K562 (cell line): ENCODE measurements around the gene AMBRA1. TPM values are rescaled to one million over a fixed set of nuclear protein-coding genes. Genes with fewer than 3 reads are reported as not detected.

ENCODE experiments used
- ATAC-seq: fragments of 200-7000 bp; cut with Tn5 transposase; 3 replicates; pipeline ENCODE4 v1.9.1; 2020; ENCODE audit warnings: moderate library complexity
- BruUV-seq: library from RNA; stranded (reverse); fragments of 400-500 nt; replicated peaks from 2 replicates; lab custom pipeline; 2021; lab: Mats Ljungman, UMichigan
- CTCF ChIA-PET: fragments of 300-600 bp; formaldehyde crosslinking; extraction: SDS; loops from one replicate; lab custom pipeline; 2021; ENCODE audit warnings: low intra/inter-chr PET ratio; lab: Yijun Ruan, JAX
- POLR2A ChIA-PET: fragments of 300-600, 350-650 bp; sonication (Branson Sonifier 250); formaldehyde crosslinking; extraction: SDS; loops from one replicate; lab custom pipeline; 2021; ENCODE audit warnings: antibody characterized with exemption, inconsistent platforms; lab: Yijun Ruan, JAX
- DNase-seq, 4 experiments: peaks; one replicate each; pipeline versions ENCODE4 v3.0.0 to v3.0.0-alpha.2; 2011 to 2018; ENCODE audit warnings: low spot score in 3 of 4, mixed read lengths in 3 of 4; ENCODE audit errors: extremely low read depth in 1 of 4
- FAIRE-seq: peaks from 2 replicates; lab custom pipeline; 2011; peaks lifted over from hg19 to GRCh38; lab: Jason Lieb, UNC
- H2AFZ ChIP-seq: 2 replicates; pipeline ENCODE4 v1.6.0; 2011; ENCODE audit warnings: low read depth, low read length, control low read depth, inconsistent platforms
- H3K27ac ChIP-seq: fragments of 200-600 bp; 3 replicates; pipeline ENCODE4 v1.8.0; 2011; ENCODE audit warnings: low read depth, mild to moderate bottlenecking, control low read depth, inconsistent platforms, low read length, moderate library complexity, mixed read lengths; ENCODE audit errors: extremely low read depth
- H3K27me3 ChIP-seq, 2 experiments: fragments of 300-600 bp in 1 of 2; 2 replicates in 1 of 2; 3 replicates in 1 of 2; pipeline versions ENCODE4 v1.6.0 to v1.8.0; 2011; ENCODE audit warnings: inconsistent platforms in 2 of 2, low read length in 2 of 2, mild to moderate bottlenecking in 1 of 2, mixed read lengths in 1 of 2, moderate library complexity in 1 of 2; ENCODE audit not compliant: control insufficient read depth in 2 of 2, insufficient read depth in 2 of 2
- H3K36me3 ChIP-seq: fragments of 300-600 bp; 3 replicates; pipeline ENCODE4 v1.8.0; 2011; ENCODE audit warnings: mild to moderate bottlenecking, low read length, inconsistent platforms; ENCODE audit not compliant: control insufficient read depth, insufficient read depth
- H3K4me1 ChIP-seq, 2 experiments: fragments of 200-600 bp in 1 of 2; replicated peaks in 1 of 2; 2 replicates in 1 of 2; 3 replicates in 1 of 2; pipeline versions ENCODE4 v1.5.1 to v1.8.0; 2011; ENCODE audit warnings: inconsistent platforms in 2 of 2, low read length in 2 of 2, mild to moderate bottlenecking in 1 of 2, mixed read lengths in 1 of 2, moderate library complexity in 1 of 2; ENCODE audit not compliant: control insufficient read depth in 2 of 2, insufficient read depth in 2 of 2
- H3K4me2 ChIP-seq: 2 replicates; pipeline ENCODE4 v1.6.1; 2011; ENCODE audit warnings: low read length, control low read depth, inconsistent platforms, mixed read lengths; ENCODE audit not compliant: insufficient read depth
- H3K4me3 ChIP-seq: fragments of 200-600 bp; sonication (generic), shearing (Covaris generic); 2 replicates; pipeline ENCODE4 v1.5.1; 2016; ENCODE audit warnings: control low read depth, inconsistent platforms
- H3K79me2 ChIP-seq: fragments of 200-600 bp; 3 replicates; pipeline ENCODE4 v1.8.0; 2011; ENCODE audit warnings: low read length, inconsistent platforms; ENCODE audit not compliant: control insufficient read depth, insufficient read depth
- H3K9ac ChIP-seq, 2 experiments: 2 replicates each; pipeline versions ENCODE4 v1.6.0 to v1.6.1; 2011; ENCODE audit warnings: low read depth in 2 of 2, low read length in 2 of 2, control low read depth in 1 of 2, inconsistent platforms in 1 of 2, mild to moderate bottlenecking in 1 of 2, mixed read lengths in 1 of 2; ENCODE audit not compliant: insufficient read depth in 1 of 2
- H3K9me1 ChIP-seq: one replicate; pipeline ENCODE4 v1.6.0; 2011; ENCODE audit warnings: inconsistent platforms, mild to moderate bottlenecking, low read length, moderate library complexity; ENCODE audit not compliant: control insufficient read depth, insufficient read depth
- H3K9me3 ChIP-seq: replicated peaks from 2 replicates; pipeline ENCODE4 v1.5.1; 2011; ENCODE audit warnings: low read depth, low read length, inconsistent platforms; ENCODE audit not compliant: control insufficient read depth, insufficient read depth
- H4K20me1 ChIP-seq: replicated peaks from 2 replicates; pipeline ENCODE4 v1.6.1; 2011; ENCODE audit warnings: low read length, inconsistent platforms, mixed read lengths; ENCODE audit not compliant: control insufficient read depth, insufficient read depth
- BRF2 ChIP-seq: IDR thresholded peaks from 3 replicates; pipeline ENCODE4 v1.6.1; 2011; ENCODE audit warnings: borderline replicate concordance, mild to moderate bottlenecking; ENCODE audit not compliant: insufficient read length, insufficient read depth
- CBFA2T2 ChIP-seq: fragments of 450-650 bp; conservative IDR thresholded peaks from 2 replicates; pipeline ENCODE4 v1.6.1; 2017; ENCODE audit warnings: mild to moderate bottlenecking
- CREBBP ChIP-seq: IDR thresholded peaks from one replicate; pipeline ENCODE4 v1.6.1; 2012; ENCODE audit warnings: low read depth, mild to moderate bottlenecking, control low read depth, inconsistent platforms, low read length
- CREM ChIP-seq: IDR thresholded peaks from 2 replicates; pipeline ENCODE4 v1.6.1; 2014; ENCODE audit warnings: antibody characterized with exemption, low read depth
- EHMT2 ChIP-seq: fragments of 450-650 bp; IDR thresholded peaks from 2 replicates; pipeline ENCODE4 v1.6.1; 2018; ENCODE audit warnings: antibody characterized with exemption
- EP300 ChIP-seq: IDR thresholded peaks from 2 replicates; pipeline ENCODE4 v1.6.1; 2012; ENCODE audit warnings: low read length, improper control_type of control experiment
- FOXK1 ChIP-seq: sonication (generic); formaldehyde crosslinking; IDR thresholded peaks from 2 replicates; pipeline ENCODE4 v1.8.0; 2022; ENCODE audit warnings: missing genetic modification reagents, mild to moderate bottlenecking, borderline replicate concordance
- FOXO4 ChIP-seq: fragments of 450-650 bp; formaldehyde crosslinking; IDR thresholded peaks from 2 replicates; pipeline ENCODE4 v1.4.0; 2020; ENCODE audit warnings: mild to moderate bottlenecking, moderate library complexity
- HDAC2 ChIP-seq: fragments of 450-650 bp; IDR thresholded peaks from 2 replicates; pipeline ENCODE4 v1.6.1; 2016; ENCODE audit warnings: mild to moderate bottlenecking
- HMBOX1 ChIP-seq: sonication (generic); IDR thresholded peaks from 2 replicates; pipeline ENCODE4 v1.6.1; 2016
- JUN ChIP-seq, 2 experiments: sonication (generic) in 1 of 2; formaldehyde crosslinking in 1 of 2; IDR thresholded peaks; 2 replicates each; pipeline versions ENCODE4 v1.6.1 to v1.8.0; 2012 to 2022; ENCODE audit warnings: borderline replicate concordance in 2 of 2, mild to moderate bottlenecking in 2 of 2, improper control_type of control experiment in 1 of 2, low read depth in 1 of 2, low read length in 1 of 2, missing genetic modification reagents in 1 of 2
- MED1 ChIP-seq: sonication (generic); formaldehyde crosslinking; IDR thresholded peaks from 2 replicates; pipeline ENCODE4 v1.8.1; 2023; ENCODE audit warnings: missing genetic modification reagents, borderline replicate concordance
- PHB2 ChIP-seq: fragments of 450-650 bp; IDR thresholded peaks from 2 replicates; pipeline ENCODE4 v1.6.1; 2017; ENCODE audit warnings: low read depth
- RBBP5 ChIP-seq: fragments of 200-600 bp; sonication (generic); IDR thresholded peaks from 2 replicates; pipeline ENCODE4 v1.6.1; 2012; ENCODE audit warnings: borderline replicate concordance, mild to moderate bottlenecking, low read length, control low read depth, inconsistent platforms; ENCODE audit not compliant: insufficient read depth, poor library complexity, severe bottlenecking
- RFX7 ChIP-seq: fragments of 250-450 bp; sonication (Bioruptor Pico); IDR thresholded peaks from 2 replicates; pipeline ENCODE4 v1.5.1; 2021; ENCODE audit warnings: mild to moderate bottlenecking
- TCF3 ChIP-seq: sonication (generic); formaldehyde crosslinking; IDR thresholded peaks from 2 replicates; pipeline ENCODE4 v1.4.0; 2020; ENCODE audit warnings: mild to moderate bottlenecking, missing genetic modification reagents
- ZNF23 ChIP-seq: fragments of 250-450 bp; sonication (Bioruptor Pico); IDR thresholded peaks from 2 replicates; pipeline ENCODE4 v1.4.0; 2020; ENCODE audit warnings: mild to moderate bottlenecking
- ZNF551 ChIP-seq: fragments of 250-450 bp; sonication (Bioruptor Pico); IDR thresholded peaks from 2 replicates; pipeline ENCODE4 v1.5.0; 2021; ENCODE audit warnings: mild to moderate bottlenecking, moderate library complexity
- ZNF644 ChIP-seq: fragments of 200-800 bp; sonication (Bioruptor generic); IDR thresholded peaks from 2 replicates; pipeline ENCODE4 v1.6.1; 2016; ENCODE audit warnings: low read depth, missing genetic modification characterization, missing compliant biosample characterization
- WGBS: fragments of 100-300 bp; shearing (Covaris generic); methylation state at CpG from one replicate; pipeline ENCODE4 v1.1.6; 2016; ENCODE audit warnings: low coverage, mixed read lengths; ENCODE audit not compliant: insufficient coverage; ENCODE audit errors: missing lambda C conversion rate; 5-methylcytosine and 5-hydroxymethylcytosine counted together
- in situ Hi-C: fragments of 300-500 bp; cut with MboI; formaldehyde crosslinking; loops from 4 replicates; pipeline ENCODE4 v1.15.0; 2018; ENCODE audit warnings: inconsistent platforms, mixed read lengths
- intact Hi-C: fragments of 100-400 bp; cut with micrococcal nuclease; formaldehyde crosslinking; loops from 2 replicates; pipeline ENCODE4 v1.14.2; 2022
- polyA plus RNA-seq, 8 experiments: library from polyadenylated mRNA; depleted of rRNA in 4 of 8; stranded (reverse) in 5 of 8; unstranded in 3 of 8; fragments of >200 nt; fragmentation: Nextera tagmentation in 2 of 8; fragmentation: Illumina TruSeq in 1 of 8; extraction: Ambion mirVana in 2 of 8; extraction: Trizol in 1 of 8; gene quantifications; 2 replicates each; pipeline versions ENCODE4 v1.2.1 to v1.2.3, GENCODE V29; 2011 to 2014; ENCODE audit warnings: inconsistent platforms in 1 of 8, missing spikeins in 1 of 8
- total RNA-seq, 7 experiments: library from RNA; depleted of rRNA in 6 of 7; stranded (reverse); fragments of >200 nt in 6 of 7; fragmentation: Illumina TruSeq in 2 of 7; extraction: Trizol in 2 of 7; gene quantifications; 2 replicates each; pipeline versions ENCODE4 v1.2.1 to v1.2.3, GENCODE V29; 2011 to 2021; ENCODE audit warnings: low replicate concordance in 1 of 7

AMBRA1 gene
- total and polyA plus RNA-seq, 9 of the 15 experiments (the other 6 are each of a cell fraction or from before 2014, with no cell fraction given), result 0.15 to 24.5 (median 13.0) TPM

- POLR2A ChIA-PET, result interaction anchor here (0.5 to 3.7 kb wide), 7 partner anchors 8 to 600 kb away, joined by 3 to 21 read pairs (median 4); partner anchors contain the start of gene AMBRA1
- WGBS, result 7% methylated on average over 5 of the region's 5 CpGs
- BruUV-seq, result no TSS peak
- Histone ChIP-seq H3K27me3 (no peaks in the 10 kb centered on the region), H3K4me2 (peak overlapping the region; percentile 59), H3K4me3 (no peak overlapping the region), H3K9me3 (no peaks in the 10 kb centered on the region), H3K9ac (no peak overlapping the region), H3K79me2 (peaks cover 24% of the 10 kb centered on the region; the same call in 2 of the 3 replicates), H3K4me1 (peaks cover 25 to 27% of the 10 kb centered on the region in 2 experiments; a peak in 4 of 5 replicates), H2AFZ (peak overlapping the region; percentile 2; the same call in 1 of the 2 replicates), H3K36me3 (no peaks in the 10 kb centered on the region), H3K9me1 (no peaks in the 10 kb centered on the region), H4K20me1 (no peaks in the 10 kb centered on the region), H3K27ac (peak overlapping the region; percentile 21; the same call in 2 of the 3 replicates)
- intact Hi-C loops, result no loop called here
- in situ Hi-C loops, result no loop called here
- FAIRE-seq (peak; percentile 76), ATAC-seq (peak; percentile 71), DNase-seq (peak in 2 of 4 experiments; percentile 51 to 64)
- CTCF ChIA-PET, result no interaction called here
- no peak for TF ChIP-seq RBBP5
- no peak for TF ChIP-seq BRF2
- no peak for TF ChIP-seq ZNF23 (CRISPR knock-in tag)
- peak; percentile 67; the same call in 1 of the 2 replicates for TF ChIP-seq EP300
- peak; percentile 43; the same call in 1 of the 2 replicates for TF ChIP-seq CREM
- TF ChIP-seq FOXK1, result no peak
- TF ChIP-seq JUN (IDR thresholded peaks at IDR 0.05; ENCODE audit: borderline replicate concordance, low read depth, low read length), result peak; percentile 65; the same call in 1 of the 2 replicates
- TF ChIP-seq JUN (CRISPR knock-in tag; IDR thresholded peaks at IDR 0.05; ENCODE audit: borderline replicate concordance), result no peak
- no peak for TF ChIP-seq RFX7 (CRISPR knock-in tag)
- peak; percentile 52; the same call in 1 of the 2 replicates for TF ChIP-seq HMBOX1
- TF ChIP-seq CREBBP, result no peak
- TF ChIP-seq EHMT2, result no peak
- no peak for TF ChIP-seq FOXO4 (CRISPR knock-in tag)
- peak; percentile 77 for TF ChIP-seq TCF3 (CRISPR knock-in tag)
- TF ChIP-seq ZNF644, result 0 out of 2 replicates have a peak, but pooled peaks have one; percentile 32
- no peak for TF ChIP-seq ZNF551 (CRISPR knock-in tag)
- TF ChIP-seq CBFA2T2, result peak; percentile 57
- TF ChIP-seq MED1 (CRISPR knock-in tag), result no peak
- TF ChIP-seq HDAC2, result peak; percentile 43; the same call in 1 of the 2 replicates
- TF ChIP-seq PHB2, result no peak
These were observed 17.9 kb upstream of the AMBRA1 start for GRCh38 chr11:46611526-46612304.
